GM10266 (cell line): ENCODE data around the gene ST3GAL3.

Experiments used
- DNase-seq: peaks from one replicate; pipeline ENCODE4 v3.0.0; 2012; ENCODE audit errors: extremely low spot score
- TF ChIP-seq, protein P1 (sequence below): IDR thresholded peaks from 2 replicates; pipeline ENCODE4 v1.5.1; 2012; ENCODE audit warnings: mild to moderate bottlenecking, low read depth; ENCODE audit not compliant: control insufficient read depth, insufficient read depth; ENCODE audit errors: missing control alignments

Gene ST3GAL3

DNA sequence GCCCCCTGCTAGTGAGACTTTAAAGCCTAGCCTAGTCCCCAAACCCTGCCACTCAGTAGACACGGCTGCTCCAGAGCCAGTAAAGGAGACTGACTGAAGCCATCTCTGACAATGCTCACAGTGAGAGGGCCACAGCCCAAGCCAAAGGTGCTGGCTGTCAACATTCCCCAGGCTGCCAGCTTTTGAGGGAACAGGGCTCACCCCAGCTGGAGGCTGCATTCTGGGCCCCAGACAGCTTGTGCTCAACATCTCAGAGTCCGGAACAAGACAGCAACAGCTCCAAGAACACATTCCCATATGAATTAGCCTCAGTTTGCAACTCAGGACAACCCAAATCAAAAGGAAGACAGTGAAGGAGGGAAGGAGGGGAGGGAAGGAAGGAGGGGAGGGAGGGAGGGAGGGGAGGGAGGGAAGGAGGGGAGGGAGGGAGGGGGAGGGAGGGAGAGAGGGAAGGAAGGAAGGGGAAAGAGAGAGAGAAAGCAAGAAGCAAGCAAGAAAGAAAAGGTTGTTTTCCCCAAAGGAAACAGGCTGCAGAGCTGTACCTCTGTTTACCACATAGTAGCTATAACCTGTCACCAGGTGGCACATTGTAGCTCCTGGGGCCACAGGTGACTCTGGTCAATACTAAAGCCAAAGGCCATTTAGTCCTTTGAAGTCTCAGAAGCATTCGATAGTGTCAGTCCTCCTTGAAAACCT is 231.7 kb downstream of the ST3GAL3 start:
- TF ChIP-seq, protein P1, sequence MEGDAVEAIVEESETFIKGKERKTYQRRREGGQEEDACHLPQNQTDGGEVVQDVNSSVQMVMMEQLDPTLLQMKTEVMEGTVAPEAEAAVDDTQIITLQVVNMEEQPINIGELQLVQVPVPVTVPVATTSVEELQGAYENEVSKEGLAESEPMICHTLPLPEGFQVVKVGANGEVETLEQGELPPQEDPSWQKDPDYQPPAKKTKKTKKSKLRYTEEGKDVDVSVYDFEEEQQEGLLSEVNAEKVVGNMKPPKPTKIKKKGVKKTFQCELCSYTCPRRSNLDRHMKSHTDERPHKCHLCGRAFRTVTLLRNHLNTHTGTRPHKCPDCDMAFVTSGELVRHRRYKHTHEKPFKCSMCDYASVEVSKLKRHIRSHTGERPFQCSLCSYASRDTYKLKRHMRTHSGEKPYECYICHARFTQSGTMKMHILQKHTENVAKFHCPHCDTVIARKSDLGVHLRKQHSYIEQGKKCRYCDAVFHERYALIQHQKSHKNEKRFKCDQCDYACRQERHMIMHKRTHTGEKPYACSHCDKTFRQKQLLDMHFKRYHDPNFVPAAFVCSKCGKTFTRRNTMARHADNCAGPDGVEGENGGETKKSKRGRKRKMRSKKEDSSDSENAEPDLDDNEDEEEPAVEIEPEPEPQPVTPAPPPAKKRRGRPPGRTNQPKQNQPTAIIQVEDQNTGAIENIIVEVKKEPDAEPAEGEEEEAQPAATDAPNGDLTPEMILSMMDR, result no peak
- DNase-seq, result no peak

DNA sequence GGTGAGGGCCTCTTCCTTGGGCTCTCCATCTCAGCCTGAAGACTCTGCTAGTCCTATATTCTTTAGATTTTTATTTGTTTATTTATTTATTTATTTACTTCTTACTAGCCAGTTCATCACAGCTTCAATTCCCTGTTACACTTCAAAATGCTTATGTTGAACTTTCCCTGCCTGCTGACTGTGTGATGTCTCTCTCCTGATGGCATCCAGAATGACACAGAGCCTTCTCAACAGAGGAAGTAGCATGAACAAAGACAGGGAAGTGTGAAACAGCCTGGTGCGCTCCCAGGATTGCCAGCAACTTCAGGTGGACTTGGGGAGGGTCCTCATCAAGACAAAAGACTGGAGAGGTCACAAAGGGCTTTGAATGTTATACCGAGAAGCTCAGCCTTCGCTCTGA is 235.1 kb downstream of the ST3GAL3 start:
- no peak for DNase-seq
- TF ChIP-seq, protein P1, result no peak

DNA sequence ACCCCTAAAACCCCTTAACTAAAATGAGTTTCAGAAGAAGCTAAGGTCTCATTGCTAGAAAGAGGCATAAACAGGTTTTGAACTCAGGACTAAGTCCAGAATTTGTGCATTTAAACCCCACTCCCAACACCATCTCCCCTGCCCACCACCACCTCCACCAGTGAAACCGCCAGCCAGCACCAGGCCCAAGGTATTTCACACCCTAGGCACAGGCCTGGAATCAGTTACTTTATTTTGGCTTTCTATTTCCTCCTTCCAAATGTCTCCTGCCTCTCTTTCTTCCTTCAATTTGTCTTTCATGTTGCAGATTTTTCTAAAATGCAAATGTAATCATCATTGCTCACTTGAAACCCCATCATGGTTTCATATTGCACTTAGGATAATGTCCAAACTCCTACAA is 237.5 kb downstream of the ST3GAL3 start:
- DNase-seq, result no peak
- TF ChIP-seq, protein P1, result no peak

DNA sequence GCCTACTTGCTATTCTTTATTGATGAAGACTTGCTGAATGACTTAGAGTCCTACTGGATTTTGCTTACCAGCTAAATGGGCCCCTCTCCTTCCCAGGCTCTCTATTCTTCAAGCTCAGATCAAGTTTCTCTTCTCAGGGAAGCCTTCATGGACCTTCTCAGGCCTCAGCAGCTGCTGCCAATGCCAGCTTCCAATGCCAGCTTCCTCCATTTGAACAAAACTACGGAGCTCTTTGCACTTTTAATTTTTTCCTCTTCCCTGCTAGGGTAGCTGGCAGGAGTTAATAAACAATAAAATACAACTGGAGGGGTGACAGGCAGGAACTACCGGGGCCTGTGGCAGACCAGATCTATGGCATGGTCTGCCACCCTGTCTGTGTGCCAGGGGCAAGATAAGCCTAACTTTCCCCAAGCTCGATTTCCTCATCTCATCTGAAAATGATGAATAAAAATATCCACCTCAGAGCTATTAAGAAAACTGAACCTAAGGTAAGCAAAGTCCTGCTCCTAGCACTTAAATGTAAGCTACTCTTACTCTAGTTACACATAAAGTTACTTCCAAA is 238.4 kb downstream of the ST3GAL3 start:
- no peak for DNase-seq

DNA sequence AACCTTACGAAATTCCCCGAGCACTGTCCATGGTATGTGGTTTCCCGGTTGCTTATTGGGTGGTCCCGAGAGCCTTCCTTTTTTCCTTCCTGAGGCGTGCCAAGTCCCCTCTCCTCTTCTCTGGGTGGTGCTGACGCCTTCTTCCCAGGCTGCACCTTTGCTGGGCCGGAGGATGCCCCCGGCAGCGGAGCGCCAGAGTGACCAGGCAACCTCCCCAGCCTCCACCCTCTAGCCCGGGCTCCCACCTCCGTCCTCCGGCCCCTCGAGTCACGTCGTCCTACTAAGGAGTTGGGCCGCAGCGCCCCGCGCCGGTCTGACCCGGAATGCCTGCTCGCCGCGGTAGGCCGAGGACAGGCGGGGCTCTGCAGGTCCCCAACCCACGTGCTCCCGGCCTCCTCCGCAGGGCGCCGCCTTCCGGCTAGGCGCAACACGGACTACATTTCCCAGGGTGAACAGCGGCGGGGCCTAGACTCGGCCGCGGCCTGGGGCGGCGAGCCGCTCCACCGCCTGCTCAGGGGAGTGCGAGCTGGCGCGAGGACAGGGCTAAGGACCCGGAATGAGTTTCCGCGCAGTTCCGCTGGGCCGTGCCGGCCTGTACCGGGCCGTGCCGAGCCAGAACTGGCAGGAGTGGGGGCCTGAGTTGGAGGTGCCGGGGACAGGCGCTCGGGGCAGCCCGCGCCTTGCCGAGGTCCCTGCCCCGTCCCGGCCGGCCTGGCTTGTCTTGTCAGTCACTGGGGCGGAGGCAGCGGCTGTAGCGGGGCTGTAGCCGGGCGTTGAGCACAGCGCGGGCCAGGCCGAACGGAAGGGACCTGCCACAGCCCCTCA is 239.1 kb downstream of the ST3GAL3 start, which contains the start of gene IPO13:
Gene IPO13 (plus strand): TSS at position 715 of the 825 bp plus-strand sequence. CDS start 651 bp downstream, outside the sequence.
- TF ChIP-seq, protein P1, result peak; percentile 94
- DNase-seq, result peak; percentile 98

More for the DNA sequence above, 238.4 kb downstream of the ST3GAL3 start:
- TF ChIP-seq, protein P1, result no peak

DNA sequence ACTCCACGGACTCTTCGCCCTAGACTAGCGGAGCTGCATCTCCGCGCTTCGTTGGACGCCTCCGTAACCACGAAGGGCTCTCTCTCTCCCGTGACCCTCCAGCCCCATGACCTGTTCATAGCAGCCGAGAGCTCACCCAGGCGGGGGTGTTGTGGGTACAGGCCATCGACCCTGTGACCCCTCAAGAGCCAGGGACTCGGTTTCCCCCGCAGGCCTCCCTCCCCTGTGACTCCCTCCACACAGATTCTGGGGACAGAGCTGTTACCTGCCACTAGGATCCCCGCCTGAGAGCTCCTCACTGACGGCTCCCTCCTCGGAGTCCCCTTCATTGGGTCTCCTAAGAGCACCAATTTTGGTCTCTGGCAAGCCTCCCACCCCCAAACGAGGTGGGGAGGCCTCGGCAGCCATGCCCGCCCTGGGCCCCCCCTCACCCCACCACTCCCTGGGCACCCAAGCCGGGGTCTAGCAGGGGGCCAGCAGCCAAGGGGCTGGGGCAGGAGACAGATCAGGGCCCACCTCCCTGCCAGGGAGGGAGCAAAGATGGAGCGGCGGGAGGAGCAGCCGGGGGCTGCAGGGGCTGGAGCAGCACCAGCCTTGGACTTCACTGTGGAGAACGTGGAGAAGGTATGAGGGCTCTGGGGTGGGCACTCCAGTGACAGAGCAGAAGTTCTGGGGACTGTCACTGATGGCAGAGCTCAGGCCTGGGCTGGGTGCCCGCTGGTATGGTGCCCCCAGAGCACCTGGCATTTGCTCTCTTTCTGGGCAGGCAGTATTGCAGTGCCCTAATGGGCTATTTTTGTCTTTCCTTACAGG is 239.9 kb downstream of the ST3GAL3 start:
- TF ChIP-seq, protein P1, result no peak
- DNase-seq, result no peak
